ENCODE measurements around the gene PLEKHA8.

- TF ChIP-seq EP300 (IDR thresholded peaks at IDR 0.05) (no peak), CTCF (IDR thresholded peaks at IDR 0.05) (no peak)
Observed at GRCh38 chr7:30090111-30090510, 61.9 kb downstream of the PLEKHA8 start.

Data from suprapubic skin (tissue), 3 donors.